GM23338 (cell line): Measurements from ENCODE around the gene ZBP1. TPM values are rescaled to one million over a fixed set of nuclear protein-coding genes. Genes with fewer than 3 reads are reported as not detected.

Source experiments
- ATAC-seq: fragments of 200-7000 bp; cut with Tn5 transposase; 3 replicates; pipeline ENCODE4 v1.9.1; 2020
- DNase-seq: peaks from one replicate; pipeline ENCODE4 v3.0.0-alpha.2; 2015; ENCODE audit warnings: low spot score
- H2AFZ ChIP-seq: fragments of 200-600 bp; sonication (generic); 2 replicates; pipeline ENCODE4 v1.8.0; 2016; ENCODE audit warnings: antibody characterized with exemption, mild to moderate bottlenecking, moderate library complexity
- H3F3A ChIP-seq: fragments of 200-600 bp; sonication (generic); replicated peaks from 2 replicates; pipeline ENCODE4 v1.8.0; 2017; ENCODE audit warnings: antibody characterized with exemption, mixed run types, low read depth
- H3K27ac ChIP-seq: fragments of 200-600 bp; sonication (generic); 2 replicates; pipeline ENCODE4 v1.6.1; 2016; ENCODE audit warnings: low read depth
- H3K27me3 ChIP-seq: fragments of 200-600 bp; sonication (generic); 2 replicates; pipeline ENCODE4 v1.8.0; 2016; ENCODE audit warnings: mild to moderate bottlenecking, mixed run types, moderate library complexity; ENCODE audit not compliant: insufficient read depth
- H3K36me3 ChIP-seq: fragments of 200-600 bp; sonication (generic); 2 replicates; pipeline ENCODE4 v1.8.0; 2016; ENCODE audit warnings: mild to moderate bottlenecking; ENCODE audit not compliant: insufficient read depth
- H3K4me1 ChIP-seq: fragments of 200-600 bp; sonication (generic); 2 replicates; pipeline ENCODE4 v1.8.0; 2016; ENCODE audit warnings: mild to moderate bottlenecking, moderate library complexity; ENCODE audit not compliant: insufficient read depth
- H3K4me2 ChIP-seq: fragments of 200-600 bp; sonication (generic); 2 replicates; pipeline ENCODE4 v1.7.1; 2017; ENCODE audit warnings: mixed run types
- H3K4me3 ChIP-seq: fragments of 200-600 bp; sonication (generic); 2 replicates; pipeline ENCODE4 v1.6.1; 2016; ENCODE audit warnings: mixed run types
- H3K79me2 ChIP-seq: fragments of 200-600 bp; sonication (generic); replicated peaks from 2 replicates; pipeline ENCODE4 v1.8.0; 2017; ENCODE audit warnings: mild to moderate bottlenecking; ENCODE audit not compliant: insufficient read depth
- H3K9me2 ChIP-seq: fragments of 200-600 bp; sonication (generic); 2 replicates; pipeline ENCODE4 v1.8.0; 2017; ENCODE audit not compliant: insufficient read depth
- H4K20me1 ChIP-seq: fragments of 200-600 bp; sonication (generic); replicated peaks from 2 replicates; pipeline ENCODE4 v1.8.0; 2017; ENCODE audit warnings: mild to moderate bottlenecking; ENCODE audit not compliant: insufficient read depth
- H3K27ac Mint-ChIP-seq: 2 replicates; pipeline ENCODE4 v1.8.0; 2020; ENCODE audit warnings: inconsistent platforms, mild to moderate bottlenecking, moderate library complexity, mixed read lengths
- H3K27me3 Mint-ChIP-seq: 3 replicates; pipeline ENCODE4 v1.8.0; 2022; ENCODE audit warnings: low read depth, mild to moderate bottlenecking, moderate library complexity, mixed read lengths, inconsistent platforms; ENCODE audit not compliant: insufficient read depth, poor library complexity
- H3K36me3 Mint-ChIP-seq: 3 replicates; pipeline ENCODE4 v1.8.0; 2021; ENCODE audit warnings: low read depth, mild to moderate bottlenecking, inconsistent platforms, moderate library complexity, mixed read lengths
- H3K4me1 Mint-ChIP-seq: 3 replicates; pipeline ENCODE4 v1.8.0; 2020; ENCODE audit warnings: mild to moderate bottlenecking, inconsistent platforms, mixed read lengths
- H3K4me3 Mint-ChIP-seq: 3 replicates; pipeline ENCODE4 v1.8.0; 2021; ENCODE audit warnings: moderate library complexity, mild to moderate bottlenecking, inconsistent platforms, mixed read lengths
- H3K9me3 Mint-ChIP-seq: 3 replicates; pipeline ENCODE4 v1.8.0; 2020; ENCODE audit warnings: moderate library complexity, mild to moderate bottlenecking, inconsistent platforms, mixed read lengths
- CREB1 ChIP-seq: fragments of 250-450 bp; sonication (Bioruptor Pico); IDR thresholded peaks from 2 replicates; pipeline ENCODE4 v1.5.0; 2020; ENCODE audit warnings: low read depth, mild to moderate bottlenecking, moderate library complexity
- EZH2 ChIP-seq: fragments of 200-600 bp; sonication (generic); IDR thresholded peaks from one replicate; pipeline ENCODE4 v1.8.0; 2017; ENCODE audit warnings: antibody characterized with exemption, mild to moderate bottlenecking, low read depth; ENCODE audit not compliant: unreplicated experiment
- EZH2phosphoT487 ChIP-seq: fragments of 200-600 bp; sonication (generic); IDR thresholded peaks from one replicate; pipeline ENCODE4 v1.8.1; 2018; ENCODE audit warnings: antibody characterized with exemption; ENCODE audit not compliant: unreplicated experiment
- polyA plus RNA-seq: library from polyadenylated mRNA; unstranded; fragments of >200 nt; fragmentation: Nextera tagmentation; extraction: Ambion mirVana; gene quantifications from 2 replicates; pipeline ENCODE4 v1.2.1, GENCODE V29; 2016
- total RNA-seq: library from RNA; depleted of rRNA; stranded (reverse); fragments of >200 nt; shearing (Covaris generic); gene quantifications from 2 replicates; pipeline ENCODE4 v1.2.3, GENCODE V29; 2014
- TF ChIP-seq, protein P1 (sequence below): fragments of 250-450 bp; sonication (Bioruptor Pico); IDR thresholded peaks from 2 replicates; pipeline ENCODE4 v1.5.0; 2020; ENCODE audit warnings: mild to moderate bottlenecking, moderate library complexity

The ZBP1 gene
- total and polyA plus RNA-seq, 2 experiments from 2014 or later, result not detected

DNA sequence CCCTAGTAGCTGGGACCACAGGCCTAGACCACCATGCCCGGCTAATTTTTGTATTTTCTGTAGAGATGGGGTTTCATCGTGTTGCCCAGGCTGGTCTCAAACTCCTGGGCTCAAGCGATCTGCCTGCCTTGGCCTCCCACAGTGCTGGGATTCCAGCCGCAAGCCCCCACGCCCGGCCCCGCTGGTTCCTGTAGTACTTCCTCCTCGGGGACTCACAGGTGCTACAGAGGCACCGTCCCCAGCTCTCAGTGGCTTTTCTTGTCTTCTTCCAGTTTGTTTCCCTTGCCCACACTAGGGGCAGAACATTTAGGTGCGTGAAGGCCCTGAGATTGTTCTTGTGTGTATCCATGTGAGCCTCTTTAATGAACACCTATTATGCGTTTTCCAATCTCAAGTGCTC is 773 bp upstream of the ZBP1 start:
- Histone ChIP-seq H3K27me3 (no peaks in the 10 kb centered on the region), H4K20me1 (no peaks in the 10 kb centered on the region), H3K79me2 (no peaks in the 10 kb centered on the region), H3K4me3 (no peak overlapping the region), H2AFZ (no peak overlapping the region), H3F3A (no peaks in the 10 kb centered on the region), H3K27ac (no peak overlapping the region), H3K36me3 (no peaks in the 10 kb centered on the region), H3K4me2 (no peak overlapping the region), H3K4me1 (no peaks in the 10 kb centered on the region), H3K9me2 (peaks cover 8% of the 10 kb centered on the region; the same call in 1 of the 2 replicates)
- H3K36me3 Mint-ChIP-seq, result no peaks in the 10 kb centered on the region; the same call in 1 of the 3 replicates
- no peak for DNase-seq
- no peak for TF ChIP-seq CREB1 (CRISPR knock-in tag)
- TF ChIP-seq EZH2, result no peak
- TF ChIP-seq, protein P1, sequence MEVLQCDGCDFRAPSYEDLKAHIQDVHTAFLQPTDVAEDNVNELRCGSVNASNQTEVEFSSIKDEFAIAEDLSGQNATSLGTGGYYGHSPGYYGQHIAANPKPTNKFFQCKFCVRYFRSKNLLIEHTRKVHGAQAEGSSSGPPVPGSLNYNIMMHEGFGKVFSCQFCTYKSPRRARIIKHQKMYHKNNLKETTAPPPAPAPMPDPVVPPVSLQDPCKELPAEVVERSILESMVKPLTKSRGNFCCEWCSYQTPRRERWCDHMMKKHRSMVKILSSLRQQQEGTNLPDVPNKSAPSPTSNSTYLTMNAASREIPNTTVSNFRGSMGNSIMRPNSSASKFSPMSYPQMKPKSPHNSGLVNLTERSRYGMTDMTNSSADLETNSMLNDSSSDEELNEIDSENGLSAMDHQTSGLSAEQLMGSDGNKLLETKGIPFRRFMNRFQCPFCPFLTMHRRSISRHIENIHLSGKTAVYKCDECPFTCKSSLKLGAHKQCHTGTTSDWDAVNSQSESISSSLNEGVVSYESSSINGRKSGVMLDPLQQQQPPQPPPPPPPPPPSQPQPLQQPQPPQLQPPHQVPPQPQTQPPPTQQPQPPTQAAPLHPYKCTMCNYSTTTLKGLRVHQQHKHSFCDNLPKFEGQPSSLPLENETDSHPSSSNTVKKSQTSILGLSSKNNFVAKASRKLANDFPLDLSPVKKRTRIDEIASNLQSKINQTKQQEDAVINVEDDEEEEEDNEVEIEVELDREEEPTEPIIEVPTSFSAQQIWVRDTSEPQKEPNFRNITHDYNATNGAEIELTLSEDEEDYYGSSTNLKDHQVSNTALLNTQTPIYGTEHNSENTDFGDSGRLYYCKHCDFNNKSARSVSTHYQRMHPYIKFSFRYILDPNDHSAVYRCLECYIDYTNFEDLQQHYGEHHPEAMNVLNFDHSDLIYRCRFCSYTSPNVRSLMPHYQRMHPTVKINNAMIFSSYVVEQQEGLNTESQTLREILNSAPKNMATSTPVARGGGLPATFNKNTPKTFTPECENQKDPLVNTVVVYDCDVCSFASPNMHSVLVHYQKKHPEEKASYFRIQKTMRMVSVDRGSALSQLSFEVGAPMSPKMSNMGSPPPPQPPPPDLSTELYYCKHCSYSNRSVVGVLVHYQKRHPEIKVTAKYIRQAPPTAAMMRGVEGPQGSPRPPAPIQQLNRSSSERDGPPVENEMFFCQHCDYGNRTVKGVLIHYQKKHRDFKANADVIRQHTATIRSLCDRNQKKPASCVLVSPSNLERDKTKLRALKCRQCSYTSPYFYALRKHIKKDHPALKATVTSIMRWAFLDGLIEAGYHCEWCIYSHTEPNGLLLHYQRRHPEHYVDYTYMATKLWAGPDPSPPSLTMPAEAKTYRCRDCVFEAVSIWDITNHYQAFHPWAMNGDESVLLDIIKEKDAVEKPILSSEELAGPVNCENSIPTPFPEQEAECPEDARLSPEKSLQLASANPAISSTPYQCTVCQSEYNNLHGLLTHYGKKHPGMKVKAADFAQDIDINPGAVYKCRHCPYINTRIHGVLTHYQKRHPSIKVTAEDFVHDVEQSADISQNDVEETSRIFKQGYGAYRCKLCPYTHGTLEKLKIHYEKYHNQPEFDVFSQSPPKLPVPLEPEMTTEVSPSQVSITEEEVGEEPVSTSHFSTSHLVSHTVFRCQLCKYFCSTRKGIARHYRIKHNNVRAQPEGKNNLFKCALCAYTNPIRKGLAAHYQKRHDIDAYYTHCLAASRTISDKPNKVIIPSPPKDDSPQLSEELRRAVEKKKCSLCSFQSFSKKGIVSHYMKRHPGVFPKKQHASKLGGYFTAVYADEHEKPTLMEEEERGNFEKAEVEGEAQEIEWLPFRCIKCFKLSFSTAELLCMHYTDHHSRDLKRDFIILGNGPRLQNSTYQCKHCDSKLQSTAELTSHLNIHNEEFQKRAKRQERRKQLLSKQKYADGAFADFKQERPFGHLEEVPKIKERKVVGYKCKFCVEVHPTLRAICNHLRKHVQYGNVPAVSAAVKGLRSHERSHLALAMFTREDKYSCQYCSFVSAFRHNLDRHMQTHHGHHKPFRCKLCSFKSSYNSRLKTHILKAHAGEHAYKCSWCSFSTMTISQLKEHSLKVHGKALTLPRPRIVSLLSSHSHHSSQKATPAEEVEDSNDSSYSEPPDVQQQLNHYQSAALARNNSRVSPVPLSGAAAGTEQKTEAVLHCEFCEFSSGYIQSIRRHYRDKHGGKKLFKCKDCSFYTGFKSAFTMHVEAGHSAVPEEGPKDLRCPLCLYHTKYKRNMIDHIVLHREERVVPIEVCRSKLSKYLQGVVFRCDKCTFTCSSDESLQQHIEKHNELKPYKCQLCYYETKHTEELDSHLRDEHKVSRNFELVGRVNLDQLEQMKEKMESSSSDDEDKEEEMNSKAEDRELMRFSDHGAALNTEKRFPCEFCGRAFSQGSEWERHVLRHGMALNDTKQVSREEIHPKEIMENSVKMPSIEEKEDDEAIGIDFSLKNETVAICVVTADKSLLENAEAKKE (CRISPR knock-in tag), result no peak
- TF ChIP-seq EZH2phosphoT487, result no peak
- H3K27me3 Mint-ChIP-seq, result peaks cover 4% of the 10 kb centered on the region
- peaks cover 4% of the 10 kb centered on the region for H3K4me1 Mint-ChIP-seq
- H3K4me3 Mint-ChIP-seq, result no peak overlapping the region
- no peak for ATAC-seq
- H3K27ac Mint-ChIP-seq, result no peak overlapping the region
- peaks cover 10% of the 10 kb centered on the region; the same call in 2 of the 3 replicates for H3K9me3 Mint-ChIP-seq

DNA sequence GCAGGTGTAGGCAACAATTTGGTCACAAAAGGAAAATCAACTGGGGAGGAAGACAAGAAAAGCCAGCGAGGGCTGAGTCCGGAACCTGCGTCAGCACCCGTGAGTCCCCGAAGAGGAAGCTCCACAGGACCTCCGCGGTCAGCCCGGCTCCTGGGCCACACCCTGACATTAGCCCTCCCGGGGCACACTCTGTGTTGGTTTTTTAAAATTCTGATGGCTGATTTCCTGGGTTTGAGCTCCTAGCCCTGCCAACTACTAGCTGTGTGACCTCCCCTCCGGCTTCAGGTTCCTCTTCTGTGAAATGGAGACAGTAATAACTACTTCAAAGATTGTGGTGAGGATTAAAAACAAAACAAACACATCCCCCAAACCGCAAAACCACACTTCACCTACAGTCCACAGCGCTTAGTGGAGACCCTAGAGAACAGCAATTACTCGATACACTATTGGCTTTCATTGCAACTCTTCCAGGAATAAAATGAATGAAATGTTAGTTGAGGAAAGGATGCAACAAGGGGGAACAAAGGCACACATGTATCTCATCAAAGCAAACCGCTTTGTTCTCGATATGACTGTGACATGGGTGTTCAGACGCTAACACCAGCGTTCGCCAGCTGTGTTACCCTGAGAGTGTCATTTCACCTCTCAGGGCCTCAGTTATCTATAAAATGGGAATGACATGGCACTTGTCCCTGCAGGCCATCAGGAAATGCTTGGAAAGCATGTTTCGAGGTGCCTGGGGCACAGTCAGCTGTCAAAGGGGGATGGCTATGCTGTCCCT is 985 bp downstream of the ZBP1 start:
- H3K27me3 Mint-ChIP-seq, result peaks cover 4% of the 10 kb centered on the region
- Histone ChIP-seq H3K9me2 (peaks cover 8% of the 10 kb centered on the region; the same call in 1 of the 2 replicates), H3K4me2 (no peak overlapping the region), H3K4me1 (no peaks in the 10 kb centered on the region), H3K27ac (no peak overlapping the region), H3F3A (no peaks in the 10 kb centered on the region), H2AFZ (no peak overlapping the region), H3K27me3 (no peaks in the 10 kb centered on the region), H4K20me1 (no peaks in the 10 kb centered on the region), H3K79me2 (no peaks in the 10 kb centered on the region), H3K4me3 (no peak overlapping the region), H3K36me3 (no peaks in the 10 kb centered on the region)
- ATAC-seq (no peak), DNase-seq (no peak)
- H3K4me3 Mint-ChIP-seq, result no peak overlapping the region
- H3K36me3 Mint-ChIP-seq, result no peaks in the 10 kb centered on the region; the same call in 1 of the 3 replicates
- H3K9me3 Mint-ChIP-seq, result peaks cover 2% of the 10 kb centered on the region; the same call in 2 of the 3 replicates
- no peak for TF ChIP-seq EZH2
- H3K4me1 Mint-ChIP-seq, result peaks cover 2% of the 10 kb centered on the region; the same call in 2 of the 3 replicates
- no peak overlapping the region for H3K27ac Mint-ChIP-seq
